Cardiac fibroblast (primary cell): Measurements from ENCODE around the gene KBTBD12.

Experiments
- DNase-seq, 2 donors: peaks; one replicate each; pipeline versions ENCODE4 v3.0.0 to v3.0.0-alpha.2; 2010; ENCODE audit warnings: low read depth in 2 of 2
- H3K4me3 ChIP-seq, 2 donors: replicated peaks in 1 of 2; 1 replicate in 1 of 2; 2 replicates in 1 of 2; pipeline ENCODE4 v1.5.1; 2011; ENCODE audit warnings: low read depth in 2 of 2, low read length in 2 of 2, mild to moderate bottlenecking in 2 of 2, moderate library complexity in 1 of 2
- CTCF ChIP-seq: IDR thresholded peaks from one replicate; pipeline ENCODE4 v1.5.1; 2011; ENCODE audit warnings: low read depth, mild to moderate bottlenecking, low read length, inconsistent platforms

Gene KBTBD12

GRCh38 chr3:127949446-127950055 is 34.5 kb downstream of the KBTBD12 start:
- no peak for TF ChIP-seq CTCF
- no peak overlapping the region for H3K4me3 ChIP-seq
- DNase-seq: peak in 1 of 2 donors; percentile 16

- DNase-seq: peak; percentile 15 to 65
Observed at GRCh38 chr3:127951276-127951675, 36.2 kb downstream of the KBTBD12 start.

GRCh38 chr3:127953091-127954035 is 38.3 kb downstream of the KBTBD12 start:
- TF ChIP-seq CTCF: no peak
- peak; percentile 12 to 50 for DNase-seq
- H3K4me3 ChIP-seq: no peak overlapping the region

More at GRCh38 chr3:127951276-127951675, 36.2 kb downstream of the KBTBD12 start:
- TF ChIP-seq CTCF: no peak
- no peak overlapping the region for H3K4me3 ChIP-seq

GRCh38 chr3:127954640-127955039 is 39.6 kb downstream of the KBTBD12 start:
- TF ChIP-seq CTCF: no peak
- H3K4me3 ChIP-seq: no peak overlapping the region
- no peak for DNase-seq

DNA sequence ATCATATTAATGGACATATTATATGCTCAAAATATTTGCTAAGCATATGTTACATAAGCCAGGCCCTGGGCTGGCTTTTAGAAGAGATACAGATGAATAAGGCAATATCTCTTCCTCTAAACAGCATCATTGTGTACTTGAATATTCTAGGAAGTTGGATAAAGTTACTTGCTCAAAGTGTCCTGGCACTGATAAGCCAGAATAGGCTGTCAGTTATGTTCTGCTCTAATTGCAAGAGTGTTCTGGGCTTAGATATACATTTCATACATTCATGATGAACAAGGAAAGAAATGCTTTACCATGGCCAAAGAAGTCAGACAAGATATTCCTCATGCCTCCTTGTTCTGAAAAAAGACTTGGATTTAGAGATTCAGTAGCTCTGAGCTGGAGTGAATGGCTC is 40.7 kb downstream of the KBTBD12 start:
- no peak overlapping the region for H3K4me3 ChIP-seq
- no peak for DNase-seq
- no peak for TF ChIP-seq CTCF

GRCh38 chr3:127959041-127959440 is 44.0 kb downstream of the KBTBD12 start:
- H3K4me3 ChIP-seq: no peak overlapping the region
- DNase-seq: peak in 1 of 2 donors; percentile 27
- TF ChIP-seq CTCF: no peak
